ENCODE measurements around the gene HSPB2. TPM values are rescaled to one million over a fixed set of nuclear protein-coding genes. Genes with fewer than 3 reads are reported as not detected.

Gene HSPB2
- total RNA-seq, 1 experiment from 2014 or later = 0.33 TPM

GRCh38 chr11:111949519-111950426 lies 37.2 kb downstream of the HSPB2 start:
- peaks cover 21% of the 10 kb centered on the region for H3K36me3 Mint-ChIP-seq
- H3K27ac Mint-ChIP-seq = no peak overlapping the region
- H3K27me3 Mint-ChIP-seq (ENCODE audit: low read depth) = no peaks in the 10 kb centered on the region; the same call in 1 of the 2 replicates
- TF ChIP-seq, protein P1, sequence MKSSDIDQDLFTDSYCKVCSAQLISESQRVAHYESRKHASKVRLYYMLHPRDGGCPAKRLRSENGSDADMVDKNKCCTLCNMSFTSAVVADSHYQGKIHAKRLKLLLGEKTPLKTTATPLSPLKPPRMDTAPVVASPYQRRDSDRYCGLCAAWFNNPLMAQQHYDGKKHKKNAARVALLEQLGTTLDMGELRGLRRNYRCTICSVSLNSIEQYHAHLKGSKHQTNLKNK (CRISPR knock-in tag; IDR thresholded peaks at IDR 0.05) = no peak
- no peak for TF ChIP-seq NFATC4 (CRISPR knock-in tag; IDR thresholded peaks at IDR 0.05)
- no peak for TF ChIP-seq RELA (CRISPR knock-in tag; IDR thresholded peaks at IDR 0.05; ENCODE audit: borderline replicate concordance)
- no peak for TF ChIP-seq GRHL2 (CRISPR knock-in tag; IDR thresholded peaks at IDR 0.05; ENCODE audit: insufficient replicate concordance, severe bottlenecking)
- TF ChIP-seq, protein P2, sequence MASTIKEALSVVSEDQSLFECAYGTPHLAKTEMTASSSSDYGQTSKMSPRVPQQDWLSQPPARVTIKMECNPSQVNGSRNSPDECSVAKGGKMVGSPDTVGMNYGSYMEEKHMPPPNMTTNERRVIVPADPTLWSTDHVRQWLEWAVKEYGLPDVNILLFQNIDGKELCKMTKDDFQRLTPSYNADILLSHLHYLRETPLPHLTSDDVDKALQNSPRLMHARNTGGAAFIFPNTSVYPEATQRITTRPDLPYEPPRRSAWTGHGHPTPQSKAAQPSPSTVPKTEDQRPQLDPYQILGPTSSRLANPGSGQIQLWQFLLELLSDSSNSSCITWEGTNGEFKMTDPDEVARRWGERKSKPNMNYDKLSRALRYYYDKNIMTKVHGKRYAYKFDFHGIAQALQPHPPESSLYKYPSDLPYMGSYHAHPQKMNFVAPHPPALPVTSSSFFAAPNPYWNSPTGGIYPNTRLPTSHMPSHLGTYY (CRISPR knock-in tag; IDR thresholded peaks at IDR 0.05) = no peak
- TF ChIP-seq SMAD3 (CRISPR knock-in tag; IDR thresholded peaks at IDR 0.05; ENCODE audit: borderline replicate concordance) = no peak
- no peak for TF ChIP-seq JUN (CRISPR knock-in tag; IDR thresholded peaks at IDR 0.05)
- TF ChIP-seq ZNF532 (CRISPR knock-in tag; IDR thresholded peaks at IDR 0.05; ENCODE audit: borderline replicate concordance) = no peak
- DNase-seq (ENCODE audit: low spot score) = no peak
- ChIA-PET POLR2A (no interaction called here), CTCF (interaction anchor here (0.8 kb wide), 1 partner anchor 32 kb away, joined by 3 read pairs; no protein-coding TSS in a partner anchor)
- no peak for ATAC-seq
- no peak overlapping the region for H3K4me3 Mint-ChIP-seq
- H3K9me3 Mint-ChIP-seq = peaks cover 15% of the 10 kb centered on the region
- H3K4me1 Mint-ChIP-seq = peaks cover 7% of the 10 kb centered on the region; the same call in 1 of the 2 replicates

DNA sequence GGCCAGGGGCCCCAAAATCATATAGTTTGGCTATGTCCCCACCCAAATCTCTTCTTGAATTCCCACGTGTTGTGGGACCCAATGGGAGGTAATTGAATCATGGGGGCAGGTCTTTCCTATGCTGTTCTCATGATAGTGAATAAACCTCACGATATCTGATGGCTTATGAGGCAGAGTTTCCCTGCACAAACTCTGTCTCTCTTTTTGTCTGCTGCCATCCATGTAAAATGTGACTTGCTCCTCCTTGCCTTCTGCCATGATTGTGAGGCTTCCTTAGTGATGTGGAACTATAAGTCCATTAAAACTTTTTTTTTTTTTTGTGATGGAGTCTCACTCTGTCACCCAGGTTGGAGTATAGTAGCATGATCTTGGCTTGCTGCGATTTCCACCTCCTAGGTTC lies 39.0 kb downstream of the HSPB2 start:
- Mint-ChIP-seq H3K36me3 (peaks cover 20% of the 10 kb centered on the region), H3K4me1 (peaks cover 6% of the 10 kb centered on the region; the same call in 1 of the 2 replicates), H3K4me3 (no peak overlapping the region), H3K27me3 (ENCODE audit: low read depth) (no peaks in the 10 kb centered on the region; the same call in 1 of the 2 replicates), H3K9me3 (peaks cover 15% of the 10 kb centered on the region), H3K27ac (no peak overlapping the region)
- ChIA-PET CTCF (no interaction called here), POLR2A (no interaction called here)
- DNase-seq (ENCODE audit: low spot score) (no peak), ATAC-seq (no peak)
- no peak for TF ChIP-seq JAZF1 (CRISPR knock-in tag; IDR thresholded peaks at IDR 0.05)
- no peak for TF ChIP-seq ZNF121 (CRISPR knock-in tag; IDR thresholded peaks at IDR 0.05)
- no peak for TF ChIP-seq IRF1 (CRISPR knock-in tag; IDR thresholded peaks at IDR 0.05)
- TF ChIP-seq ZNF263 (CRISPR knock-in tag; IDR thresholded peaks at IDR 0.05; ENCODE audit: low read depth) = no peak
- no peak for TF ChIP-seq ELF4 (CRISPR knock-in tag; IDR thresholded peaks at IDR 0.05; ENCODE audit: low read depth)
- no peak for TF ChIP-seq RORB (CRISPR knock-in tag; IDR thresholded peaks at IDR 0.05)
- no peak for TF ChIP-seq ZNF532 (CRISPR knock-in tag; IDR thresholded peaks at IDR 0.05; ENCODE audit: borderline replicate concordance)
- TF ChIP-seq ZNF671 (CRISPR knock-in tag; IDR thresholded peaks at IDR 0.05) = no peak
- TF ChIP-seq ATF2 (CRISPR knock-in tag; IDR thresholded peaks at IDR 0.05; ENCODE audit: borderline replicate concordance, low read depth) = no peak
- TF ChIP-seq AR (CRISPR knock-in tag; IDR thresholded peaks at IDR 0.05) = no peak
- no peak for TF ChIP-seq ZNF423 (CRISPR knock-in tag; IDR thresholded peaks at IDR 0.05)

Data from WTC11 (cell line).